ELF-1 (cell line): ENCODE measurements around the gene RNH1.
"Not testable (repeated sequence)": the region's sequence is repeated elsewhere in the genome, so short reads cannot be mapped to it uniquely, and the experiment has no call there.

ENCODE experiments used
- DNase-seq: peaks from one replicate; pipeline ENCODE4 v3.0.0-alpha.2; 2016; ENCODE audit warnings: low read depth, low spot score

The RNH1 gene

DNA sequence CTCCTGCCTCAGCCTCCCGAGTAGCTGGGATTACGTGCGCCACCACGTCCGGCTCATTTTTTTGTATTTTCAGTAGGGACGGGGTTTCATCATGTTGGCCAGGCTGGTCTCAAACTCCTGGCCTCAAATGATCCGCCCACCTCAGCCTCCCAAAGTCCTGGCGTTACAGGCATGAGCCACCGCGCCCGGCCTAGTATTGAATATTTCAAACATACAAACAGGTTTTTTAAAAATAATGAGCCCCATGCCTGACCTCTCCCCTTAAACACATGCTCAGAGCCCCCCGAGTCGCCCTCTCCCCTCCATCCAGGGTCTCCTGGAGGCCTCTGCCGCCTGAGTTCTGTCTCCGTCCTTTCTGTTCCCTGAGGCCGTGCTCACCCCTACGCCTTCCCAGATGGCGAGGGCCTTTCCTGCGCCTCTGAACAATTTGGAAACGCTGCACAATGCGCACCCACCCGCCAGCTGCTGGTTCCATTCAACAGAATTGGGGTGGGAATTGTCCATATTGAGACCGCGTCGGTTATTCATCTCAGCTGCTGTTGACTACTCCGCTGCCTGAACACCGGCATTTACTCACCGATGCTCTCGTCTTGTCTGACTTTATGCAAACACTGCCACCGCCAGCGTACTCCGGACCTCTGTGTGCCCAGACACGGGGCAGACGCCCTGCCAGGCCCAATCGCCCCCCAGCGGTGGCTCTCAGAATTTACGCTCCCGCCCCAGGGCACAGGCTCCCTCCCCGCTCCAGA, 13.6 kb upstream of the RNH1 start:
- DNase-seq, result peak; percentile 74

GRCh38 chr11:518463-519202, 11.6 kb upstream of the RNH1 start:
- peak; percentile 96 for DNase-seq

DNA sequence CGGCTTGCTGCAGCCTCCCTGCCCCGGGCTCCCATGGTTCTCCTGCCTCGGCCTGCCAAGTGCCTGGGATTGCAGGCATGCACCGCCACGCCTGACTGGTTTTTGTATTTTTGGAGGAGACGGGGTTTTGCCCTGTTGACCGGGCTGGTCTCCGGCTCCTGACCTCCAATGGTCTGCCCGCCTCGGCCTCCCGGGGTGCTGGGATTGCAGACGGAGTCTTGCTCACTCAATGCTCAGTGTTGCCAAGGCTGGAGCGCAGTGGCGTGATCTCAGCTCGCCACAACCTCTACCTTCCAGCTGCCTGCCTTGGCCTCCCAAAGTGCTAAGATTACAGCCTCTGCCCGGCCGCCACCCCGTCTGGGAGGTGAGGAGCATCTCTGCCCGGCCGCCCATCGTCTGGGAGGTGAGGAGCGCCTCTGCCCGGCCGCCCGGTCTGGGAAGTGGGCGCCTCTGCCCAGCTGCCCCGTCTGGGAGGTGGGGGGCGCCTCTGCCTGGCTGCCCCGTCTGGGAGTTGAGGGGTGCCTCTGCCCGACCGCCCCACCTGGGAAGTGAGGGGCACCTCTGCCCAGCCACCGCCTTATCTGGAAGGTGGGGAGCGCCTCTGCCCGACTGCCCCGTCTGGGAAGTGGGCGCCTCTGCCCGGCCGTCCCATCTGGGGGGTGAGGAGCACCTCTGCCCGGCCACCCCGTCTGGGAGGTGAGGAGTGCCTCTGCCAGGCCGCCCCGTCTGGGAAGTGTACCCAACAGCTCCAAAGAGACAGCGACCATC, 10.1 kb upstream of the RNH1 start:
- not testable (repeated sequence) for DNase-seq

DNA sequence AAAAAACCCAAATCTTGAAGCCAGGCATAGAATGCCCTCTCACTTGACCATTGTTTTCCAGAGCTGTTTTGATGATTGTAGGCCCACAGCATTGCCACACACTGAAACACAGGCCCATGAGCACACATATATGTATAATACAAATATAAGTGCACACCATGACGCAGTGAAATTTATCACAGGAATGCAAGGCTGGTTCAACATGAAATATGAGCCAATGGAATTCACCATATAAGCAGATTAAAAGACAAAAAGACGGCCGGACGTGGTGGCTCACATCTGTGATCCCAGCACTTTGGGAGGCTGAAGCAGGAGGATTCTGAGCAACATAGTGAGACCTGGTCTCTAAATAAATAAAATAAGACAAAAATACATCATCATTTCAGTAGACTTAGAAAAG, 9.4 kb upstream of the RNH1 start:
- no peak for DNase-seq

DNA sequence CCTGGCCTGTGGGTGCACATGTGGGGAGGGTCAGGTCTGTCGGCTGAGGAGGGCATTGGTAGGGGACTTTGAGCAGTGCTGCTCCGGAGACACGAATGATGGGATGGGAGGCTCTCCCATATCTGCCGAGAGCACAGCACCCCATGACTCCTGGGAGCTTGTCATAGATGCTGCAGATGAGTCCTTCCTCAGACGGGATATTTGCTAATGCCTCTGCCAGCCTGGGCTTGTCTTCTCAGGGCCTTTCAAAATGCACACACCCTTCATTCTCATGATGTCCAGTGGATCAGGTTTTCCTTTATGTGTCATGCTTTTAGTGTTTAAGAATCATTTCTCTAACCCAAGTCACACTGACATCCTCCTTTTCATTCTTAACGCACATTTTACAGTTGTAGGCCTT, 8.1 kb upstream of the RNH1 start:
- DNase-seq, result no peak

- DNase-seq, result no peak
Observed at GRCh38 chr11:514606-515005, 7.6 kb upstream of the RNH1 start.

- no peak for DNase-seq
Observed at GRCh38 chr11:512761-513595, 5.9 kb upstream of the RNH1 start.

GRCh38 chr11:508956-509355, 1.9 kb upstream of the RNH1 start:
- DNase-seq, result no peak

- peak; percentile 34 for DNase-seq
Observed at GRCh38 chr11:507727-508515, 879 bp upstream of the RNH1 start.

DNA sequence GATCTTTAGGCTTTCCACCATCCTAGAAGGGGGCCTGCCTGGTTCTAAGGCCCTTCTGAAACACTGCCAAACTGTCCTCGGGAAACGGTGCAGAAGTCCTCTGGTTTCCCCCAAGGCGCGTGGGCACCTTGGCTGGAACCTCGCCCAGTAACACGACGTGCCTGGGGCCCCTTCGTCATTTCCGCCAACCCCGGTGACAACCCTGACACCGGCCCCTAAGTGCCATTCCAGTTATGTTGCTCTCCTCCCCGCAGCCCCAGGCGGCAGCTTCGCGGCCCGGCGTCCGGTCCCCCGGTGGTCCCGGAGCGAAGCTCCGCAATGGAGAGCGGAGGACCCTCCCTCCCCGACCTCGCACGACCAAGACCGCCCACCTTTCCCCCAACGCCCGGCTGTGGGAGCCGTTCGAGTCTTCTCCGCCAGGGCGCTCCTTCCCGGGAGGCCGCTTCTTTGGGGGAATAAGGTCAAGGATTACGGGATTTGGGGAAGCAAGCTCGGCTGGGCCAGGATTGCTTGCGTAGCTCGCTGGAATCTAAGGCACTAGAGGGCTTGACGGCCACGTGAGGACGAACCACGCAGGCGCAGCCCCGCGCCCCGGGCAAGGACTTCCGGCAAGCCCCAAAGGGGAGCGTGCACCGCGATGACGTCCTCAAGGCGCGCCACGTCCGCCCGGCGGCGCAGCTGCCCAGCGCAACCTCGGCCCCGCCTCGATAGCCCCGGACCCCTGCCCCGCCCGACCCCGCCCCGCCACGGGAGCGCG, 626 bp downstream of the RNH1 start:
- DNase-seq, result peak; percentile 98

- no peak for DNase-seq
Observed at GRCh38 chr11:504994-505344, 2.1 kb downstream of the RNH1 start.

GRCh38 chr11:504053-504993, 2.7 kb downstream of the RNH1 start:
- peak; percentile 54 for DNase-seq

GRCh38 chr11:503179-503981, 3.7 kb downstream of the RNH1 start:
- DNase-seq, result no peak

DNA sequence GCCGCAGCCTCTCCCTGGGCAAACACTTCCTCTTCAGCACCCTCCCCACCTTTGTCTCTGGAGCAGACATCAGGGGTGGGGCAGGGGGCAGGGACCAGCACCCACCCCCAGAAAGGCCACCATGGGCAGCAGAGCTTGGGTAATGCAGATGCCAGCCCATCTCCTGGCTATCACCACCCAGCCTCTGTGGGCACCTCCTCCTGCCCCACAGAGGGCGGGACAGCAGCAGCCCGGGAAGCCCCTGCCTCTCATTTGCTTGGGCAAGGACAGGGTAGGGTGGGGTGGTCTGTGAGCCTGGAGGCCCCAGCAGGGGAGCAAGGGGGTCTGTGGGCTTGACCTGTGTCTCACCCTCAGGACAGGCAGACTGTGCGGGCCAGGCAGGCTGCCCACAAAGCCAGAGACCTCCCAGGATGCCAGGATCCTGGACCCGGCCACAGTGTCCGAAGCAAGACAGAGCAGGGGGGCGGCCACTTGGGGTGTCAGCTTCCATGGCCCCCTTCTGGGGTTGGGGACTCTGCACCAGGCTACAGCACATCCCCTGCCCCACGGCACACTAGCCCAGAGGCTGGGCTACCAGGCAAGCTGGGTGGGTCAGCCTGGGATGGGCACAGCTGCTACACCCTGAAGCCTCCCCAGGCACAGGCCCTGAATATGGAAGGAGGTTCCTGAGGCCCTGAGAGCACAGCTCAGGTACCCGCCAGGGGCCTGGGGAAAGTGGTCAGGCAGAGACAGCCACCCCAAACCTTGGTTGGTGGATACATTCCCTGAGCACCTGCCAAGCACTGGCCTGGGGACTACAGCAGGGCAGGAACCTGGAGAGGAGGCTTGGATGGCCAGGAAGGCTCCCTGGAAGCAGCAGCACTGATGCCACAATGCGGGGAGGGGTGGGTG, 4.5 kb downstream of the RNH1 start:
- no peak for DNase-seq

- DNase-seq, result no peak
Observed at GRCh38 chr11:501683-502287, 5.3 kb downstream of the RNH1 start.

DNA sequence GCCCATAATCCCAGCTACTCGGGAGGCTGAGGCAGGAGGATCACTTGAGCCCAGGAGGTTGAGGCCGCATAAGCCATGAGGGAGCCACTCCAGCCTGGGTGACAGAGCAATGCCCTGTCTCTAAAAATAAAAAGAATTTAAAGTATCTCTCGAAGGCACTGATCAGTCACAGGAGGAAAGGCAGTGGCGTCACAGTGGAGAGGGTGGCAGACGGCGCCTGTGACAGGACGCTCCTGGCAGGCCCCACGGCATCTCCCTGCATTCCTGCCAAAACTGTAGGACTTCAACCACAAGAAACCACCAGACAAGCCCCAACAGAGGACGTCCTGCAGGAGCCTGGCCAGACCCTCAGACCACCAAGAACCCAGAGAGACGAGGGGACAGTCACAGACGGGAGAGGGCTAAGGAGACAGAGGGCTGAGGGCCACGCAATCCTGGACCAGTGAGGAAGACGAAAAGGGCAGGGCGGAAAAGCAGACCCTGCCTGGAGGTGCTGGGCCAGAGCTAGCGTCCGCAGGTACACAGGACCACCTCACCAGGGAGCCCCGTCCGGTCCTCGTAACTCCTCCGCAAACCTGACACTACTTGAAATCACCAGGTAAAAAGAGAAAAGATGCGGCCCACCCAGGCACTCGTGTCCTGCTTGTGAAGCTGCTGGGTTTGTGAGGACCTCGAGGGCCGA, 5.9 kb downstream of the RNH1 start:
- DNase-seq, result no peak
